NCI-H128 (cell line): Measurements from ENCODE around the gene CKAP4.
"Not testable (repeated sequence)": the region's sequence is repeated elsewhere in the genome, so short reads cannot be mapped to it uniquely, and the experiment has no call there.

ENCODE experiments used
- DNase-seq: peaks from one replicate; lab custom pipeline; 2025; ENCODE audit not compliant: unreplicated experiment; lab: John Stamatoyannopoulos, UW

The CKAP4 gene

GRCh38 chr12:106247674-106248311, at the start of gene CKAP4:
TSS of gene CKAP4 (minus strand) at chr12:106248020. CDS start at chr12:106247851, 169 bp downstream.
- peak; percentile 77 for DNase-seq

- DNase-seq: no peak
Measured at GRCh38 chr12:106297075-106297474, 49.3 kb upstream of the CKAP4 start.

- no peak for DNase-seq
Measured at GRCh38 chr12:106296179-106296877, 48.5 kb upstream of the CKAP4 start.

DNA sequence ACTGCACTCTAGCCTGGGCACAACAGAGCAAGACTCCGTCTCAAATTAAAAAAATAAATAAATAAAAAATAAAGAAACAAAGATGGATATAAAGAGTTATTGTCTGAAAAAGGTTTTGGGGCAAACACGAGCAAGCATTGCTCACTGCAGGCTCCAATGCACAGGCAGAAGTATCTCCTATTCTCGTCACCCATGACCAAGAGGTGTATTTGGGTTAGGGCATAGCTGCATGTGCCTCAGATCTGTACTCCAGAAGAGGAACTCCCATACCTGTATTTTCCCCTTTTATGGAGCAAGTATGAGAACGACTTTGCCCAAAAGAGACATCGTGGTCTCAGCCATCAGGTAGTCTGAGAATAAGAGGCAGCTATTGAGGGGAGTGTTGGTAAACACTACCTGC, 44.5 kb upstream of the CKAP4 start:
- no peak for DNase-seq

GRCh38 chr12:106291342-106291741, 43.5 kb upstream of the CKAP4 start:
- no peak for DNase-seq

DNA sequence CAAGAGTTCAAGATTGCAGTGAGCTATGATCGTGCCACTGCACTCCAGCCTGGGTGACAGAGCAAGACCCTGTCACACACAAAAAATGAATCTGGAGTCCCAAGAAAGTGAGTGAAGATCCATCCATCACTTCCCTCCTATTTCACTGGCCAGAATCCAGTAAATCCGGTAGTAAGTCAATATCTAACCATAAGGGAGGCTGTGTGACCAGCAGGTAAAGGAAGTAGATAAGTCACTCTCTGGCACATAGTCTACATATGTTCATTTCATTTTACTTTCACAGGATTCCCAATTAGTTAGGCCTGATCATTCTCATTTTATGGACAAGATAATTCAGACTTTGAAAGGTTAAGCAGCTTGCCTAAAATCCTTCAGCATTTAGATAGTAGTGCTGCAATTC, 42.8 kb upstream of the CKAP4 start:
- DNase-seq: no peak

- DNase-seq: no peak
Measured at GRCh38 chr12:106289196-106289681, 41.4 kb upstream of the CKAP4 start.

DNA sequence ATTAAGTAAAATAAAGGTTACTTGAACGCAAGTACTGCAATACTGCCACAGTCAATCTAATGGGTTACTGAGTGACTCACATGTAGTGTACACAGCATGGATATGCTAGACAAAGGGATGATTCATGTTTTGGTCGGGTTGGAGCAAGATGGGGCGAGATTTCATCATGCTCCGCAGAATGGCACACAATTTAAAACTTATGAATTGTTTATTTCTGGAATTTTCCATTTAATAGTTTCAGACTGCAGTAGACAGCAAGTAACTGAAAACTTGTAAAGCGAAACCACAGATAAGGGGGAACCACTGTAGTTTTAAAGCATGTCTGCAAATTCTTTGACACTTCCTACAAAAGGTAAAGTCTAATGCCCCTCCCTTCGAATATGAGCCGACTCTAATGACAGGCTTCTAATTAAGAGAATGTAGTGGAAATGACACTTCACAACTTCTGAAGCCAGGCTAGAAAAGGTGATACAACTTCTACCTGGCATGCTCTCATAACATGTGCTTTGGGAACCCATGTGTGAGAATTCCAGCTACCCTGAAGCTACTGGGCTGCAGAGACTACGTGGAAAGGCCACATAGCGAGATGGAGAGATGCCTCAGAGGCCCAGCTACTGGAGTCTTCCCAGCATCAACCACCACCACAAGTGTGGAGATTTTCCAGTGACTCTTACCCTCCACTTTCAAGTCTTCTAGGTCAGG, 40.8 kb upstream of the CKAP4 start:
- DNase-seq: no peak

DNA sequence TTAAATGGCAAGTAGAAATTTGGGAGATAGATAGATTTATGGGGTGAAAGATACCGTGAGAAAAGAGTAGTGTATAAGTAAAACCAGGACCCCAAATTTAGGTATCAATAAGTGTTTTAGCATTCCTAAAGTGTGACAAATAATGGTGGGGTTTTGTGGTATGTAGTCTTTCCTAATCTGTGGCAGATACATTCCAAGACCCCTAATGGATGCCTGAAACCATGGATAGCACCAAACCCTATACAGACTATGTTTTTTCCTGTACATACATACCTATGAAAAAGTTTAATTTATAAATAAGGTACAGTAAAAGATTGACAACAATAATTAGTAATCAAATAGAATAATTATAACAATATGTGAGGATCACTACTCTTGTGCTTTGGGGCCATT, 40.3 kb upstream of the CKAP4 start:
- no peak for DNase-seq

- DNase-seq: no peak
Measured at GRCh38 chr12:106287364-106287763, 39.5 kb upstream of the CKAP4 start.

DNA sequence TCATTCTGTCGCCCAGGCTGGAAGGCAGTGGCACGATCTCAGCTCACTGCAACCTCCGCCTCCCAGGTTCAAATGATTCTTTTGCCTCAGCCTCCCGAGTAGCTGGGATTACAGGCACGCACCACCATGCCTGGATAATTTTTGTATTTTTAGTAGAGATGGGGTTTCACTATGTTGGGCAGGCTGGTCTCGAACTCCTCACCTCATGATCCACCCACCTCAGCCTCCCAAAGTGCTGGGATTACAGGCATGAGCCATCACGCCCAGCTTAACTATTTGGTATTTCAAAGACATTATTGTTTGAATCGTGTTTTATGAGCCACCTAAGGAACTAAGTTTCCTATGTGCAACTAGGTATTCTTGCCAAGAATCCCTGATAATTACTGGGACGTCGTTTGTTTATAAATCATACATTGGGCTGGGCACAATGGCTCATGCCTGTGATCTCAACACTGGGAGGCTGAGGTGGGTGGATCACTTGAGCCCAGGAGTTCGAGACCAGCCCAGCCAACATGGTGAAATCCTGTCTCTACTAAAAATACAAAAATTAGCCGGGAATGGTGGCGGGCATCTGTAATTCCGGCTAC, 38.8 kb upstream of the CKAP4 start:
- not testable (repeated sequence) for DNase-seq

- DNase-seq: no peak
Measured at GRCh38 chr12:106285982-106286381, 38.2 kb upstream of the CKAP4 start.

GRCh38 chr12:106284358-106285105, 36.7 kb upstream of the CKAP4 start:
- no peak for DNase-seq

- DNase-seq: no peak
Measured at GRCh38 chr12:106282457-106283097, 34.8 kb upstream of the CKAP4 start.

DNA sequence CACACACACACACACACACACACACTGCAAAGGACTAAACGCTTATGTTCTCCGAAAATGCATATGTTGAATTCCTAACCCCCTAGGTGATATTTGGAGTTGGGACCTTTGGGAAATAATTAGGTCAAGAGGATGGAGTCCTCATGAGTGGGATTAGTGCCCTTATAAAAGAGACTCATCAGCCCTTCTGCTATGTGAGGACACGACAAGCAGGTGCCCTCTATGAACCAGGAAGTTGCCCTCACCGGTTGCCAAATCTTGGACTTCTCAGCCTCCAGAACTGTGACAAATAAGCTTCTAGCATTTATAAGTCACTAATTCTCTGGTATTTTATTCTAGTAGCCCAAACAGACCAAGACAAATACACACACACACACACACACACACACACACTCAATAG, 34.0 kb upstream of the CKAP4 start:
- DNase-seq: no peak

GRCh38 chr12:106281056-106281782, 33.4 kb upstream of the CKAP4 start:
- no peak for DNase-seq

GRCh38 chr12:106280106-106280505, 32.3 kb upstream of the CKAP4 start:
- DNase-seq: no peak

GRCh38 chr12:106276032-106276740, 28.4 kb upstream of the CKAP4 start:
- no peak for DNase-seq

GRCh38 chr12:106275458-106275857, 27.6 kb upstream of the CKAP4 start:
- DNase-seq: no peak
